Stimulated activated naive CD8-positive, alpha-beta T cell treated with anti-CD3 and anti-CD28 coated beads, Interleukin-15, amount 100 ng/mL, for 72 hours (primary cell): ENCODE data around the gene ANKRD52.

Experiments
- ATAC-seq: fragments of 150-1000 bp; cut with Tn5 transposase; 2 replicates; pipeline ENCODE4 v1.10.0; 2021; ENCODE audit warnings: mild to moderate bottlenecking, moderate library complexity
- DNase-seq, 2 donors: peaks; one replicate each; pipeline ENCODE4 v3.0.0; 2021 to 2022
- H3K27ac Mint-ChIP-seq, 2 donors: one replicate each; pipeline ENCODE4 v1.8.0; 2022; ENCODE audit warnings: mild to moderate bottlenecking in 2 of 2, mixed read lengths in 2 of 2, moderate library complexity in 2 of 2
- H3K27me3 Mint-ChIP-seq: one replicate; pipeline ENCODE4 v1.8.0; 2022; ENCODE audit warnings: mixed read lengths
- H3K4me1 Mint-ChIP-seq: one replicate; pipeline ENCODE4 v1.8.0; 2022; ENCODE audit warnings: mild to moderate bottlenecking, mixed read lengths
- H3K4me3 Mint-ChIP-seq, 2 donors: one replicate each; pipeline ENCODE4 v1.8.0; 2022; ENCODE audit warnings: mild to moderate bottlenecking in 2 of 2, mixed read lengths in 2 of 2, moderate library complexity in 1 of 2
- H3K9me3 Mint-ChIP-seq, 2 donors: one replicate each; pipeline ENCODE4 v1.8.0; 2022; ENCODE audit warnings: mixed read lengths in 2 of 2

Gene ANKRD52

DNA sequence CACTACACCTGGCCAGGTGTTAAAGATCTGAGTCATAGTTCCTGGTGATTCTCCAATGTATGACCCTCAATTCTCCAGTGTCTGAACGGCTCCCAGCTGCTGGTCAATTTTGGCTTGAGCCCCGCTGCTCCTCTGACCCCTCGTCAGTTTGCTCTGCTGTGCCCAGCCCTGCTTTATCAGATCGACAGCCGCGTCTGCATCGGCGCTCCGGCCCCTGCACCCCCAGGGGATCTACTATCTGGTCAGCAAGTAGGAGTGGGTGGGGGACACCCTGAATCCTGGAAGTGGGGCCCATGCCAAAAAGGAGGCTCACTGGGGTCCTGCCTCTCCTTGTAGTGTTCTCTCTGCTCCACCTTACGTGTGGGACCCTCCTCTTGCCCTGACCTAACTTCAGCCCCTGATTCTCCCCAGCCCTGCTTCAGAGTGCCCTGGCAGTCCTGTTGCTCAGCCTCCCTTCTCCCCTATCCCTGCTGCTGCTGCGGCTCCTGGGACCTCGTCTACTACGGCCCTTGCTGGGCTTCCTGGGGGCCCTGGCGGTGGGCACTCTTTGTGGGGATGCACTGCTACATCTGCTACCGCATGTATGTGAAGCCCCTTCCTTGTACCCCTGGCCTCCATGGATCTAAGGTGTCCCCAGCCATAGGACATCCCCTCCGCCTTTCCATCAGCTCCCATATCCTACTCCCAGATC lies 23.3 kb downstream of the ANKRD52 start:
- Mint-ChIP-seq H3K4me3 (peak overlapping the region in 1 of 2 donors; percentile 20), H3K4me1 (no peaks in the 10 kb centered on the region), H3K27ac (peak overlapping the region in 1 of 2 donors; percentile 90), H3K27me3 (no peaks in the 10 kb centered on the region), H3K9me3 (no peaks in the 10 kb centered on the region)
- ATAC-seq (no peak), DNase-seq (no peak)

DNA sequence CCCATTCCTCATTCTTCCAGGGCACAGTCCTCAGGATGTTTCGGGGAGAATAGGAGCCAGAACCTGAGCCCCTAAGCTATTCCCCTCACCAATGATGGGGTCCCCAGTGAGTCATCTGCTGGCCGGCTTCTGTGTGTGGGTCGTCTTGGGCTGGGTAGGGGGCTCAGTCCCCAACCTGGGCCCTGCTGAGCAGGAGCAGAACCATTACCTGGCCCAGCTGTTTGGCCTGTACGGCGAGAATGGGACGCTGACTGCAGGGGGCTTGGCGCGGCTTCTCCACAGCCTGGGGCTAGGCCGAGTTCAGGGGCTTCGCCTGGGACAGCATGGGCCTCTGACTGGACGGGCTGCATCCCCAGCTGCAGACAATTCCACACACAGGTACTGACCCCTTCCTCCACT lies 27.0 kb downstream of the ANKRD52 start:
- ATAC-seq: no peak

DNA sequence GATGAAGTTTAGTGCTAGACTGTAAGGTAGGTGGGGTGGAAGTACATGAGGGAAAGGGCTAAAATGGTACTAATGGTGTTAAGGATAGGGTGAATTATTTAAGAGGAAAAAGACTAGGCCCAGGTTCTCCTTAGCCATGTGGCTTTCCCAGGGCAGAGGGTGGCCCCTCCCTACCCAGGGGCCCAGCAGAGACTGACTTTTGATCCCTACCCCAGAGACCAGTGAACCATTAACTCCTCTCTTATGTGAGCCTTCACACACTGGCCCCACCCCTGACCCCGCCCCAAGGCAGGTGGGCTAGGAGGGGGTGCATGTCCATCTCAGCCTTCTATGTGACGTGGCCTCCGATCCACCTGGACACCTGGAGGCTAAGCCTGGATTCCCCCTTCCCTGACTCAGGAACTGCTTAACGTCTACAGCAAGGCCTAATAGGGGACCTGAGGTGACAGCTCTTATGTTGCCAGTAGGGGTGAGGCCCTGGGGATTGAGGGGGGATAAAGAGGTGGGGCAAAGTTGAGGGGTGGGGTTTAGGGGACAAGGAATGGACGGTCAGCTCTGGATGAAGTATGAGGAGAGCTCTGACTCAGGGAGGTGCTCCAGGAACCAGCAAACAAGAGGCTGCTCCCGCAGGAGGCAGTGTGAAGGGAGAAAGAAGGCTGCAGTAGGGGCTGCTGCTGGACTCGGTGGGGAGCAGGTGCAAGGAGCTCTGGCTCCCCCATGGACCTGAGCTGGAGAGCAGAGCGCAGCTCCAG lies 27.6 kb downstream of the ANKRD52 start:
- H3K4me3 Mint-ChIP-seq: no peak overlapping the region
- H3K9me3 Mint-ChIP-seq: no peaks in the 10 kb centered on the region
- ATAC-seq: no peak
- H3K4me1 Mint-ChIP-seq: peaks cover 3% of the 10 kb centered on the region
- no peaks in the 10 kb centered on the region for H3K27me3 Mint-ChIP-seq
- no peak for DNase-seq
- peak overlapping the region in 1 of 2 donors; percentile 54 for H3K27ac Mint-ChIP-seq

More for the DNA sequence above, 27.0 kb downstream of the ANKRD52 start:
- Mint-ChIP-seq H3K4me3 (no peak overlapping the region), H3K27ac (peak overlapping the region in 1 of 2 donors; percentile 16), H3K4me1 (no peaks in the 10 kb centered on the region), H3K27me3 (no peaks in the 10 kb centered on the region), H3K9me3 (no peaks in the 10 kb centered on the region)
- no peak for DNase-seq

DNA sequence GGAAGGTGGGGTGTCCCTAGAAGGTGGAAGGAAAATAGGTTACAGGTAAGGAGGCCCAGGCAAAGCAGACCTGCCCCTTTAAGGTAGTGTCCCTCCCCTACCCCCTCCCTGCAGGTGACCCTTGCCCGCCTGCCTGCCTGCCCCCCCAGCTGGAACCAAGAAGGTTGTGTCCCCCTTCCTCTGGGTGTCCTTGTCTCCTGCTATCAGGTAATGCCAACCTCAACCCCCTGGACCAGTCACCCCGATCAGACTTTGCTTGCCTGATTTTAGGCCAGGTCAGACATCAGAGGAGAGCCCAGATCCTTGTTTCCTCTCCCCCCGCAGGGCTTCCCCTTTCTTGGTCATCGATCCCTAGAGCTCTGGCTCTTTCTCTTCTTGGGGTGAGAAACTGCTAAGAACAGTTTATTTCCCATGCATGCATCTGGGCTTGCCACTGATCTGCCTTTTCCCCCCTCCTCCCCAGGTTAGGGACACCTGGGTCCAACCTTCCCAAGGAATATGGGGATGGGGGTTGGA lies 28.2 kb downstream of the ANKRD52 start, which contains the start of gene SLC39A5:
TSS of gene SLC39A5 (plus strand) at position 136 of the 516 bp plus-strand sequence. CDS start 1,224 bp downstream, outside the sequence.
- H3K9me3 Mint-ChIP-seq: no peaks in the 10 kb centered on the region
- peak within 1 kb of the TSS in 1 of 2 donors; percentile 54 for H3K27ac Mint-ChIP-seq
- H3K4me3 Mint-ChIP-seq: no peak within 1 kb of the TSS
- ATAC-seq (no peak), DNase-seq (no peak)
- peaks cover 9% of the 10 kb centered on the region for H3K4me1 Mint-ChIP-seq
- H3K27me3 Mint-ChIP-seq: no peaks in the 10 kb centered on the region

DNA sequence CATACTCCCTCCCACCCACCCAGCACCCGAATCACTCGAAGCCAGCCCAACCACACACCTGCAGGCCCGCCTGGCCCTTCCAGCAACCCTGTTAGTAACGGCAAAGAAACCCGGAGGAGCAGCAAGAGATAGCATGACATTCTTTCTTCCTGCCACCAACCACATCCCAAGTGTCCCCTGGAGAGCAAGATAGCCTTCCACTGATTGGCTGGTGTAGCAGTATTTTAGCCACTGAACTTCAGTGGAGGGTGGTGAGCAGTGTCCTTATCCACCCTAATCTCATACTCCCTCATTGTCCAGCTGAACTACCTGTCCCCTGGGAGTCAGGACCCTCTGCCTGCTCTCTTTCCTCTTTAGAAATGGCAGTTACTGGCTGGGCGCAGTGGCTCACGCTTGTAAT lies 29.1 kb downstream of the ANKRD52 start:
- DNase-seq: no peak
- no peak overlapping the region for H3K27ac Mint-ChIP-seq
- H3K4me1 Mint-ChIP-seq: peaks cover 16% of the 10 kb centered on the region
- no peak for ATAC-seq
- no peaks in the 10 kb centered on the region for H3K9me3 Mint-ChIP-seq
- H3K4me3 Mint-ChIP-seq: no peak overlapping the region
- no peaks in the 10 kb centered on the region for H3K27me3 Mint-ChIP-seq

DNA sequence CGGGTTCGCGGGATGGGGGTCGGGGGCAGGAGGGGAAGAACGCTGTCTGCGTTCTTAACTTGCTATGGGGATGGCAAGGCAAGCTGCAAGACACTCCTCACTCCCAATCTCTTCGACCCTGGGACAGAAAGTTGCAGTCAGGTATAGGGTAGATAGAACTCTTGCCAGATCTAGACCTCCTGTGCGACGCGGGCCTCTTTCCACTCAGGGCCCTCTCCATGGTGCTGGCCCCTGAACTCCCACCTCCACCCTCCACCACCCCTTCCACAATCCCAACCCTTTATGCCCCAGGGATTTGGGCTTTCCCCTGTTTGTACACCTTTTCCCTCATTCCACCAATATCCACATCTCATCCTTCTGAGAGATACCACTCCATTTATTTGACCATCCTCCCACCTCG lies 33.2 kb downstream of the ANKRD52 start:
- H3K4me1 Mint-ChIP-seq: peaks cover 44% of the 10 kb centered on the region
- peak overlapping the region; percentile 89 to 92 for H3K27ac Mint-ChIP-seq
- H3K4me3 Mint-ChIP-seq: peak overlapping the region; percentile 91 to 93
- no peaks in the 10 kb centered on the region for H3K27me3 Mint-ChIP-seq
- no peaks in the 10 kb centered on the region for H3K9me3 Mint-ChIP-seq
- ATAC-seq (no peak), DNase-seq (no peak)

DNA sequence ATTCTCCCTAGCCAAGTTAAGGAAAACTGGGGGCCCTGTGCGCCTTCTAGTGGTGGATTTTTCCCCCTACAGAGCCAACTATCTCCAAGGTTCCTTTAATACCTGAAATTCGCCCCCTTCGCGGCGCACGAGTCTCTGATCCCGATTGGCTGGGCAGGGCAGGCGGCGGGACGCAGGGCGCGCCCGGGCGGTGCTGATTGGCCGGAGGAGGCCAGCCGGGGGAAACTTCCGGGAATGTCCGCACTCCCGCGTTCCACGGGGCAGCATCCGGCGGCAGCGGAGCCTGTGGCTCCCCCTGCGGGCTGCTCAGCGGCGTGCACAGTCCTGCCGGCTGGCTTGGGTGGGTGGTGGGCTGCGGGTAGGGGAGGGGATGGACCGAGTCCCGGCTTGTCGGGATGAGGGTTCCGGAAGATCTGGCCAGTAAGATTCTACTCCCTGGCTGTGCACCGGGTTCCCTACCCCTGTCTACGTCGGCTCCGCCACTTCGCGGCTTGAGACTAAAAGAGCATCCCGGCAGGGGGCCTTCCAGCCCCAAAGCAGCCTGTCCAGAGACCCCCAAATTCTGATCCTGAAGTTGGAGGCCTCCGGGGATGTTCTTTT lies 34.0 kb downstream of the ANKRD52 start, which contains the start of gene NABP2:
TSS of gene NABP2 (plus strand) at position 241 of the 600 bp plus-strand sequence. CDS start 515 bp downstream, outside the sequence.
- ATAC-seq (peak; percentile 89), DNase-seq (peak; percentile 94 to 96)
- Mint-ChIP-seq H3K27me3 (no peaks in the 10 kb centered on the region), H3K9me3 (no peaks in the 10 kb centered on the region), H3K4me3 (peak within 1 kb of the TSS; percentile 93 to 98), H3K4me1 (peaks cover 44% of the 10 kb centered on the region), H3K27ac (peak within 1 kb of the TSS; percentile 89 to 92)

DNA sequence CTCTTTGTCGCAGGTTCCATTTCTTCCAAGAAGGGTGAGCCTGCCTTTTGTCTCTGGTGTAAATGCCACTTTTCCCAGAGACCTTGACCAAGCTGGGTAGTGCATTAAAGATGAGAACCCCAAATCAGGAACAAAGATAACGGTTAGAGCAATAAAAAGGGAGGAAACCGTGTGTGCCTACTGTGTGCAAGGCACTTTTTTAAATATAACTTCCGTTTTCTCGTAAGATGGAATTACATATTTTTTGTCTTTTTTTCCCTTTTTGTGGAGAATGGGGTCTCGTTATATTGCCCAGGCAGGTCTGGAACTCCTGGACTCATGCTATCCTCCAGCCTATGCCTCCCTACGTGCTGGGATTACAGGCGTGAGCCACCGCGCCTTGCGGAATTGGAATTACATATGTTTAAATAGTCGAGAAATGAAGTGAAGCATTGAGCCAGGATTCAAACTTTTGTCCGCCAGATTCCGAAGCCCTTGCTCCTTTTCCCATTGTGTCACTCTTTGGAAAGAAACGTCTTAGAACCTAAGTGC lies 34.5 kb downstream of the ANKRD52 start:
- Mint-ChIP-seq H3K4me3 (peak overlapping the region; percentile 91 to 93), H3K4me1 (peaks cover 44% of the 10 kb centered on the region), H3K9me3 (no peaks in the 10 kb centered on the region), H3K27ac (peak overlapping the region; percentile 66 to 69), H3K27me3 (no peaks in the 10 kb centered on the region)
- ATAC-seq (no peak), DNase-seq (peak in 1 of 2 donors; percentile 7)

DNA sequence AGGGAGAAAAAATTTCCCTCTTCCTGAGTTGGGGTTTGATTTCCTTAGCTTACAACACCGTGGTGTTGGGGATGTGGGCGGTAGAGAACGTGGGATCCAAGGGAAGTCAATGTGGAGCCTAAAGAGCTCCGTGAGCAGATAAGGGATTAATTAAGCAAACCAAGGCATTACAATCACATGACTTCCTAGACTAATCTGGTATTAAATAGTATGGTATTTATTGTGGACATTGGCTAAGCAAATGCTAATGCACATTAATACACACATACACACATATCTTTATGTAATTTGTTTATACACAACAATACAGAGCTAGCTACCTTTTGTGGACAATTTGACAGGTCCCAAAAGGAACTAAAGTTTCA lies 35.7 kb downstream of the ANKRD52 start:
- peaks cover 44% of the 10 kb centered on the region for H3K4me1 Mint-ChIP-seq
- H3K9me3 Mint-ChIP-seq: no peaks in the 10 kb centered on the region
- peak overlapping the region; percentile 98 to 99 for H3K27ac Mint-ChIP-seq
- H3K4me3 Mint-ChIP-seq: peak overlapping the region; percentile 98 to 100
- no peak for DNase-seq
- no peaks in the 10 kb centered on the region for H3K27me3 Mint-ChIP-seq
- no peak for ATAC-seq

DNA sequence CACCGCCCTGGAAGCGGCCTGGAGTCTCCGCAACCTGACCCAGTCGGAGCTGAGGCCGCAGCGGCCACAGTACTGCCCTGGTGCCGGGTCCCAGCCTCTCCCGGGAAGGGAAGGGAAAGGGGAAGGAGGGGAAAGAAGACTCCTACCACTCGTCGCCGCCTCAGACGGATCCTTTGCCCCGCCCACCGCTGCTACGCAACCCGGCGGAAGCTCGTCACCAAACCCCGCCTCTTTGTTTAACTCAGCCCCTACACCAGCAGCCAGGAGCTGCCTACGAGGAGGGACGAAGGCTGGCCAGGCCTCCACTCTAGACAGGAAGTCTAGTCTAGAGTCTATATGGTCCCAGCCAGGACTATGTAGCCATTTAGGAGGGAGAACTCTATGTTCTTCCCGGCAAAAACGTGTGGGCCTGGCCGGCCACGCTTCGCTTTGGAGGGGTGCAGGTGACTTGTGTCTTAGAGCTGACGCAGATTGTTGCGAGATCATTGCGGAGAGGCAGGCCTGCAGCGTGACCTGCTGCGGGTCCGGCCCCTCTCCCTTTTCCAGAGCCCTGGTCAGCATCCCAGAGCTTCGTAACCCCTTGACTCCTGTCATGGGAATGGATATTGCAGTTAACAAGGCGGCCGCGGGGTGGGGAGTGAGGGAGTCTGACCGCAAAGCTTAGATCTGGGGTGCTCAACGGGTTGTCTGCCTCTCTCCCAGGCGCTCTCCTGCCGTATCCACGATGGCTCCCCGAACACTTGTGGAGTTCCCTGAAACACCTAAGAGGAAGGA lies 36.2 kb downstream of the ANKRD52 start, which contains the start of gene RNF41:
TSS of gene RNF41 (minus strand) at position 166 of the 774 bp plus-strand sequence. CDS start 7,875 bp downstream, outside the sequence.
- ATAC-seq: peak; percentile 90
- H3K27ac Mint-ChIP-seq: peak within 1 kb of the TSS; percentile 98 to 99
- DNase-seq: peak; percentile 88 to 91
- H3K27me3 Mint-ChIP-seq: no peaks in the 10 kb centered on the region
- H3K4me1 Mint-ChIP-seq: peaks cover 44% of the 10 kb centered on the region
- peak within 1 kb of the TSS; percentile 98 to 100 for H3K4me3 Mint-ChIP-seq
- H3K9me3 Mint-ChIP-seq: no peaks in the 10 kb centered on the region

DNA sequence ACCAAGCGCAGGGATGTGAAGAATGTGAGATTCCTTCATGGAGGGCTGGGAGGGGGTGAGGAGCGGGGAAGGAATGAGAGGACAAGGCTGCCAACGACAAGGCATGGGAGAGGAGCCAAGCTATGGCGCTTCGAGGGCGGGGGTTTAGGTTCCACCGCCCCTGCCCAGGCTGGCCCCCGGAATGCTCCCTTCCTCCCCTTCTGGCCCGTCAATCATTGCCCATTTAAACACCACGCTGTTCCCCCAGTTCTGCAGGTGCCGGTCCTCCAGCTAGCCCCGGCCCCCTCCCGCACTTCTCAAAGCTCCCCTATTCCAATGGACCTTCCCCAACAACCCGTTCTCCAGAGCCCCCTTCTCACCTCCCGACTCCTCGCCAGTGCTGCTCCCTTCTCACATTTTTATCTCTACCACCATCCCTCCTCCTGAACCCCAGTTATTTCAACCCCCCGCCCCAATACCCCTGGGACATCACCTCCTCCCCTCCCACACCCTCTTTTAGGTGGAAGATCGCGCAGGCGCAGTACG lies 36.9 kb downstream of the ANKRD52 start:
- DNase-seq (no peak), ATAC-seq (peak; percentile 29)
- H3K4me3 Mint-ChIP-seq: peak overlapping the region; percentile 98 to 100
- H3K27me3 Mint-ChIP-seq: no peaks in the 10 kb centered on the region
- peaks cover 44% of the 10 kb centered on the region for H3K4me1 Mint-ChIP-seq
- no peaks in the 10 kb centered on the region for H3K9me3 Mint-ChIP-seq
- peak overlapping the region; percentile 98 to 99 for H3K27ac Mint-ChIP-seq

DNA sequence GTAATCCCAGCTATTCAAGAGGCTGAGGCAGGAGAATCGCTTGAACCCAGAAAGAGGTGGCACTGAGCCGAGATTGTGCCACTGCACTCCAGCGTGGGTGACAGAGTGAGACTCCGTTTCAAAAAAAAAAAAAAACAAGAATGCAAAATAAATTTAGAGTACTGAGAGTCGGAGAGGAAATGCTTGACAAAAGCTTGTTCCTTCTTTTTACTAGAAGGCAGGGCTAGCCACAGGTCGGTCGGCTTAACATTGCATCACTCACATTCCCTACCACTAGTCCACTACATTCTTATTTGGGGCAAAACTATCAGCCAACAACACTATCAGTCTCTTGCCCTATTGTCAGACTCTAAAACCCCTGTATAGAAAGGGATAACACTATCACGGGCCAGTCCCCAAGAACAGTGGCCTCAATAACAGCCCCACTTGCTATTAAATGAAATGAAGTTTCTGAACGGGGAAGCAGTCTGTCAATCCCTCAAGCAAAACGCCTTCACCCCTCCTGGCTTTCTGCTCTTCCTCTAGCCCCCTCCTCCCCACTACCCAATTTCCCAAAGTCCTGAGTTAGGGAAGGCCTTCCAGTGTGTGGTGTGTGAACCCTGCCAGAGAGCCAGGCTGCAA lies 37.5 kb downstream of the ANKRD52 start:
- no peak for DNase-seq
- Mint-ChIP-seq H3K27ac (peak overlapping the region; percentile 98 to 99), H3K27me3 (no peaks in the 10 kb centered on the region), H3K4me1 (peaks cover 42% of the 10 kb centered on the region), H3K9me3 (no peaks in the 10 kb centered on the region), H3K4me3 (peak overlapping the region; percentile 98 to 100)
- ATAC-seq: no peak

DNA sequence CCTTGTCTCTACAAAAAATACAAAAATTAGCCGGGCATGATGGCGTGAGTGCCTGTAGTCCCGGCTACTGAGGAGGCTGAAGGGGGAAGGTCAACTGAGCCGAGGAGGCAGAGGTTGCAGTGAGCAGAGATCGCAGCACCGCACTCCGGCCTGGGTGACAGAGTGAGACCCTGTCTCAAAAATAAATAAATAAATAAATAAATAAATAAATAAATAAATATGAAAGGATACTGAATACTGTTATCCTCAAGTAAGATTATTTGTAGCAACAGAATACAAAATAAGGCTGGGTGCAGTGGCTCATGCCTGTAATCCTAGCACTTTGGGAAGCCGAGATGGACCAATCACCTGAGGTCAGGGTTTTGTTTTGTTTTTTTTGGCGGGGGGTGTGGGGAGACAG lies 38.3 kb downstream of the ANKRD52 start:
- Mint-ChIP-seq H3K27me3 (no peaks in the 10 kb centered on the region), H3K4me3 (peak overlapping the region; percentile 37 to 56), H3K9me3 (no peaks in the 10 kb centered on the region), H3K27ac (no peak overlapping the region), H3K4me1 (peaks cover 33% of the 10 kb centered on the region)
- DNase-seq (no peak), ATAC-seq (no peak)

DNA sequence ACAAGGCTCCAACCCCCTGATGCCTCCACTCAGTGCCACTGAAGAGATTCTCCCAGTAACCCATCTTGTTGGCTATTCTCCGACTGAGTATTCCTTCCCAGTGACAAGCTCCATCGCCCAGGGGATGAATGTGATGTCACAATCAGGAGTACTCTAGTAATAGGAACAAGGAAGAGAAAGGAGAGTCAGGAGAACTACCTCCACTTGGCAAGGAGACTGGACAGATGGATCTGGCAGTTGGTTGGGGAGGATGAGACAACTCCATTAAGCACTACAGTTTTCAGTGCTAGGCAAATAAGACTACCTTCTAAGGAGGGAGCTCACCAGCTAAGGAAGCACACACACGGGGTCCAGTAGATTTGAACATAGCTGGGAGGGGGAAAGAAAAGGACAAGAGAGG lies 41.7 kb downstream of the ANKRD52 start:
- no peak overlapping the region for H3K27ac Mint-ChIP-seq
- H3K27me3 Mint-ChIP-seq: no peaks in the 10 kb centered on the region
- ATAC-seq (no peak), DNase-seq (no peak)
- peaks cover 5% of the 10 kb centered on the region for H3K4me1 Mint-ChIP-seq
- H3K9me3 Mint-ChIP-seq: no peaks in the 10 kb centered on the region
- H3K4me3 Mint-ChIP-seq: no peak overlapping the region
